ENCODE data around the gene ULBP1.
"Not testable (repeated sequence)": the region's sequence is repeated elsewhere in the genome, so short reads cannot be mapped to it uniquely, and the experiment has no call there.

The ULBP1 gene, protein sequence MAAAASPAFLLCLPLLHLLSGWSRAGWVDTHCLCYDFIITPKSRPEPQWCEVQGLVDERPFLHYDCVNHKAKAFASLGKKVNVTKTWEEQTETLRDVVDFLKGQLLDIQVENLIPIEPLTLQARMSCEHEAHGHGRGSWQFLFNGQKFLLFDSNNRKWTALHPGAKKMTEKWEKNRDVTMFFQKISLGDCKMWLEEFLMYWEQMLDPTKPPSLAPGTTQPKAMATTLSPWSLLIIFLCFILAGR

GRCh38 chr6:149963462-149964307 is at the start of gene ULBP1:
Gene ULBP1 (plus strand): TSS chr6:149963943. CDS start chr6:149964050, 107 bp downstream.
- DNase-seq = peak; percentile 38

DNA sequence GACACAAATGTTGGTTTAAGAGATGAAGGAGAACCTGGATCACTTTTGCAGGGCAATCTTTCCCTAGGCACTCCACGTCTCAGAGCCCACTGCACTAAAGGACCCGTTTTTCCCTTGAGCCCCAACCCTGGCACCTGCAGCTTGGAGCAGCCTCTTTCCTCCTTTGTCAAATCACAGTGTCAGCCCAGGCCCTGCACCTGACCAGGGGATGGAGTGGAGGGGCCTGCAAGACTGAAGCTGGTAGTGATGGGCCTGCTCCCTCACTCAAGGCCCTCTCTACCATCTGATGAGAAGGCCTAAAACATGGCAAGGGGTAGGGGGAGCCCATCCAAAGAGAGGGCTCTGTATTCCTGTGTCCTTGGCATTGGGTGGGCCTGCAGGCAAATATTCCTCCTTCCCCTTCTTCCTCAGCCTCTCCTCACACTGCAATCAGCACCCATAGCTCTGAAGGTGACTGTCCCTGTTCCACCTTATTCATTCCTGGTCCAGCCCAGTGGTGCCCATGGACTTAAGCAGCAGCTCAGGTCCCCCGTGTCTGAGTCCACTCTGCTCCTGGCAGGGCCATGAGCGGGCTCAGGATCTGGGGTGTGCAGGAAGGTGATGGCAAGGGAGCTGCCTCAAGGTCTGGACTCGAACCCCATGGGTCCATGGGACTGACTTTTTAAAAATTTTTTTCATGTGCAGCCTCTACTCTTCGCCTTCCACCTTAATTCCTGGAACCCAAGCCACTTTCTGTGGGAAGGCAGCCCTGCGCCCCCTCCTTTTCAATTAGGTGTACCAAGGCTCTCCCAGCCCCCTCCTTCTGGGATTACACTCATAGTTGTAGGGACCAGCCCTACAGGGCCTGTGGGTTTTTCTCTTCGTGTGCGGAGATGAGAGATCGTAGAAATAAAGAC is 47.5 kb upstream of the ULBP1 start:
- no peak for DNase-seq

DNA sequence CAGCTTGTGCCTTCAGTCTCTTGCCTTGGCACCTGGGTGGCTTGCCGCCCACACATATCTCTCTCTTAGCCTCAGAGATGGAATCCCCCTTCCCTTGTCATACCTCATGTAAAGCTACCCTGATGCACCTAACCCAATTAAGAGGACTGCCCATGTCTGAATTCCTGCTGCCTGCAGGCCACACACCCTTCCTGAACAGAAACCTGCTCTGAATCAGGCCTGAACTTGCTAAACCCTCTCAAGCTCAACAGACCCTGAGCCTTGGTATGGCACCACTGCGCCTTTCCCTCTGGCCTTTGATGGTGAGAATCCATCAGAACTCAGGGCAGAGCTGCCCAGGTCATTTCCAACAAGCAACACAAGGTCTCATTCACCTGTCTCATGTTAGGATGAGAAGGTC is 46.1 kb upstream of the ULBP1 start:
- DNase-seq = no peak

- no peak for DNase-seq
These were observed 45.4 kb upstream of the ULBP1 start for GRCh38 chr6:149918151-149918905.

DNA sequence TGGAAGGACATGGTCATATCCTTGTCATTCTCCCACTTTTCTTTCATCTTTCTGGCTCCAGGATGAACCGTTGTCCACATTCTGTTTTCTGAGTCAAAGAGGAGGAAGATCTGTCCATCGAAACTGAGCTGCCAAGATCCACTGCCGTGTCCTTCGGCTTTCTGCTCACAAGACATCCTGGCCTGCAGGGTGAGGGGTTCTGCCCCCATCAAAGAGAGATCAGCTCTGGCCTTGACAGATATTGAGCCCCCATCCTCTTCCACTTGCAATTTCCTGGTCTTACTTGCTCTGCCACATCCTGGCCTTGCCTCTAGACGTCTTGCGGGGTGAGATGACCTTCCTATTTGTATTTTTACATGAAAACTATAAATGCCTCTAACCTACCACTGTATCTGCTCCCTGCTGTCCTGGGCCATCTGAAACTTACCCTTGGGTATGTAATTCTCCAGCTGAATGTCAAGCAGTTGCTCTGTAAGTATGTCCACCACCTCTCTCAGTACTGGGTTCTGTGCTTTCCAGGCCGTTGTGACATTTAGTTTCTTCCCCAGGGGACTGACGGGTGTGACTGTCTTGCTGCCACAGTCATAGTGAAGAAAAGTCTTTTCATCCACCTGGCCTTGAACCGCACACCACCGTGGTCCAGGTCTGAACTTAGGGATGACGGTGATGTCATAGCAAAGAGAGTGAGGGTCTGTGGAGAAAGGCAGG is 44.5 kb upstream of the ULBP1 start:
- not testable (repeated sequence) for DNase-seq

DNA sequence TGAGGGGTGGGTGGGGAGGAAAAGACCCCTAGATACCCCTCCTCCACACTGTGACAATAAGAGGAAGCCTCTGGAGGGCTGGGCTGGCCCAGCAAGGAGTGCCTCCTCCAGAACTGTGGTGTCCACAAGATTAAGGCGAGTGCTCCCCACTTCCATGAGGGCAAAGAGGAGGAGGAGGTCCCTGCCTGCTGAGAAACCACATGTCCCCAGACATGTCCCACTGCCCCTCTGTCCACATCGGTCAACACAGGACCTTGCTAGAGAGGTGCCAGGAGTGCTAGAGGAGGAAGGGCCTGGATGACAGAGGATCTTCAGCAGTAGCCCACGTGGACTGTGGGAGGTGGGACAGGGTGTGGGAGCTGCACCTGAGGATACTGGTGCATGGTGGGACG is 43.9 kb upstream of the ULBP1 start:
- no peak for DNase-seq

GRCh38 chr6:149921361-149921760 is 42.4 kb upstream of the ULBP1 start:
- DNase-seq = no peak

GRCh38 chr6:149922091-149922490 is 41.7 kb upstream of the ULBP1 start:
- not testable (repeated sequence) for DNase-seq

DNA sequence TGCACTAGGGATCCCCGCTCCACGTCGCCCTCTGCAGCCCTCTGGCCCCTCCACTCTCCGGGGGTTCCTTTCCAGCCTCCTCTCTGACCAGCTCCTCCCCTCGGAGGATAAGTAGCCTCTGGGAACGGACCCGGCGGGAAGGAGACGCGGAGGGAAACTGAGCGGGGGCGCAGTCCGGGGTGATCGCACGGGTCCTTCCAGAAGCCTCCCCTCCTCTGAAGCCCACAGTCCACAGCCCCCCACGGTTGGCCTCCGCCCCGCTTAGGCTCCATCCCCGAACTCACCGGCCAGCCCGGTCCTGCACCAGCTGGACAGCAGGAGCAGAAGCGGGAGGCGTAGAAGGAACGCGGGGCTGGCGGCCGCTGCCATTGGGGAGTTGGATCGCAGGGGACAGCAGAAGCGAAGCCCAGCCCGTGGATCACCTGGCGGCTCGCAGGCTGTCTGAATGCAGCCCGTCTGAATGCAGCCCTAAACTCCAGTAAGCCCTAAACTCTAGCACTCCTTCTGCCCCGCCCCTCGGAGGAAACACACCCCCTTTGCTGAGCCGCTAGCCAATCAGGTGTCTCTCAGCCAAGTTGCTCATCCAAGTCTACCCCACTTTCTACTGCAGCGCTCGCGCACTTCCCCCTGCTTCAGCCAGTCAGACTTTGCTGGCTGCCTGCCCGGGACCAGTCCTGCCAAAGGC is 41.0 kb upstream of the ULBP1 start, which contains the start of gene RAET1G:
RAET1G (minus strand) TSS at position 480 of the 685 bp plus-strand sequence; CDS start at position 369, 111 bp downstream.
- peak; percentile 79 for DNase-seq

DNA sequence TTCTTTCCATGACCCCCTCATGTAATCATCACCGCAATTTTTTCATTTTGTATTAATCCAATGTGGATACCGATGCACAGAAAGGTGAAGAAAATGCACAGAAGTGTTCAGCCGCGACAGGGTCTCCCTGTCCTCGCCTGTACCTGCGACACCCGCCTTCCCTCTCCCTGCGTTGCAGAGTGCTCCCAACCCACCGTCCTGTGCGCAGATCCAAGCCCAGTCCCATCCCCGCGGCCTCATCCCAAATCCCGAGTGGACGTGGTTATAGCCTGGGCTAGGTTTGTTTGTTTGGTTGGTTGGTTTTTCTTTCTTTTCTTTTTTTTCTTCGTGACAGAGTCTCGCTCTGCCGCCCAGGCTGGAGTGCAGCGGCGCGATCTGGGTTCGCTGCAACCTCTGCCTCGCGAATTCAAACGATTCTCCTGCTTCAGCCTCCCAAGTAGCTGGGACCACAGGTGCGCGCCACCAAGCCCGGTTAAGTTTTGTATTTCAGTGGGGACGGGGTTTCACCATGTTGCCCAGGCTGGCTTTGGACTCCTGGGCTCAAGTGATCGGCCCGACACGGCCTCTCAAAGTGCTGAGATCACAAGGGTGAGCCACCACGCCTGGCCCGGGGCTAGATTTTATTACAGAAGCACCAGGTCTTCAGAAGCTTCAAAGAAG is 40.3 kb upstream of the ULBP1 start:
- DNase-seq = no peak

GRCh38 chr6:149924206-149924932 is 39.4 kb upstream of the ULBP1 start:
- DNase-seq = no peak

- no peak for DNase-seq
These were observed 38.9 kb upstream of the ULBP1 start for GRCh38 chr6:149924933-149925252.

GRCh38 chr6:149925253-149925973 is 38.3 kb upstream of the ULBP1 start:
- no peak for DNase-seq

DNA sequence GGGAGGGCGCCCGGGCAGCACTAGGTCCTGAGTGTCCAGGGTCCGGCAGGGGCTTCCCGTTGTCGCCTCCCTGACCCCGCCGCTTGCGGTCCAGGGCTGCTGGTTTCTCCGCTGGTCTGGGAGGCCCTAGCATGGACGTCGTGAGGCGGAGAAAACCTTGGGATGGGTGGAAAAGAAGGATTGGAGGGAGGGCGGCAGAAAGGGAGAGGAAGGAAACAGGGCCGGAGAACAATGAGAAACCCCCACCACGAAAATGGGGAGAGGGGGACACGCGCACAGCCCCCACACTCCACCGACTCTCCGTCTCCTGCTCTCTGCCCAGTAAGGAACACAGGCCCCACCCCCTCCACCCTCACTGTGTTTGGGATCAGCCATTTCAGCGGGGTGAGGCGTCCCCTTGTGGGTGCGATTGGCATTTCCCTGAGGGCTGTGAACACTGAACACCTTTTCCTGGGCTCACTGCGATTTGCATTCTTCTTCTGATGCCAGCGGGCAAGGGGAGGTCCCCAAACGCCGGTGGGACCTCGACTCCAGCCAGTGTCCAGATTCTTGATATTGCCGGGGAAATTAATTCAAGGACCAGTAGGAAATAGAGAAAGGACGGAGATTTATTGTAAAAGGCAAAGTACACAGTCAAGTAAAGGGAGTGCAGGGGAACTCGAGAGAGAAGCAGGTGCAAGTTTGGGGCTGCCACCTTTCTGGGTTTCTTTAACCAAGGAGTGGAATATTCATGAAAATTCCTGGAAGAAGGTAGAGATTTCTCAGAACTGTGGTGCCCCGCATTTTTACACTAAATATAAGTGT is 37.6 kb upstream of the ULBP1 start:
- peak; percentile 48 for DNase-seq

GRCh38 chr6:149927025-149927424 is 36.7 kb upstream of the ULBP1 start:
- not testable (repeated sequence) for DNase-seq

GRCh38 chr6:149929422-149929821 is 34.3 kb upstream of the ULBP1 start:
- no peak for DNase-seq

DNA sequence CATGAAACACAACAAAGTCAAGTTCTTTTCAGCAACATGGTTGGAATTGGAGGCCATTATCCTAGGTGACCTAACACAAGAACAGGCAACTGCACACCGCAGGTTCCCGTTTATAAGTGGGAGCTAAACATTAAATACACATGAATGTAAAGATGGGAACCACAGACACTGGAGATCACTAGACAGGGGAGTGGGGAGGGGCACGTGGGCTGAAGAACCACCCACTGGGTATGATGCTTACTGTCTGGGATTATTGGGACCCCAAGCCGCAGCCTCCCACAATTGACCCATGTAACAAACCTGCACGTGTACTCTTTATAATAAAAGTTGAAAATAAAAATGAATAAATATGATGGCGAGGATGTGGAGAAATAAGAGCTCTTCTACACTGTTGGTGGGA is 32.2 kb upstream of the ULBP1 start:
- no peak for DNase-seq

DNA sequence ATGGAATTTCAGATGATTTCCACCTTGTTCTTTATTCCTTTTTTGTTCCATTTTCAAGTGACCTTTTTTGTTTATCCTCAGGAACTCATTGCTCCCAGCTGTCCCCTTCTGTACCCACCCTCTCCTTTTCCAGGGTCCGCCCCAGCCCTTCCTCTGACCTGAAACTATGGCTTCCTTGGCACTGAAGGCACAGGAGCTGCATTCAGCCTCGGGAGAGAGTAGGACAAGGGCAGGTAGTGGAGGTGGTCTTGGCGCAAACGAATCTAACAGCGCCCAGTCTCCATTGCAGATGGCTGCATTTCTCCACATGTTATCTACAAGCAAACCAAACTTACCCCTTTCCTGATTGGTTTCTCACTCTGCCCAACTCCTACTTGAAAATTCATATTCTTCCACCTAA is 30.7 kb upstream of the ULBP1 start:
- no peak for DNase-seq

Data from GDM1 (cell line).